Measurements from ENCODE around the gene C13orf46. TPM values are rescaled to one million over a fixed set of nuclear protein-coding genes. Genes with fewer than 3 reads are reported as not detected.
"Not testable (repeated sequence)": the region's sequence is repeated elsewhere in the genome, so short reads cannot be mapped to it uniquely, and the experiment has no call there.

The C13orf46 gene
- polyA plus RNA-seq, 1 experiment: 0.65 TPM

GRCh38 chr13:114020750-114021463 is 47.0 kb upstream of the C13orf46 start:
- no peak overlapping the region for H3K4me3 ChIP-seq (ENCODE audit: low read depth, low read length)
- no peak for TF ChIP-seq CTCF (IDR thresholded peaks at IDR 0.05; ENCODE audit: insufficient read depth, low read depth, low read length)
- no peaks in the 10 kb centered on the region for H3K27me3 ChIP-seq (ENCODE audit: control insufficient read depth, insufficient read depth, low read length)
- ChIA-PET POLR2A (no interaction called here), CTCF (no interaction called here)
- peaks cover 57% of the 10 kb centered on the region for H3K36me3 ChIP-seq (ENCODE audit: control insufficient read depth, insufficient read depth, low read length)
- DNase-seq (ENCODE audit: low read depth): no peak

- H3K27me3 ChIP-seq (ENCODE audit: control insufficient read depth, insufficient read depth, low read length); H3K4me3 ChIP-seq (ENCODE audit: low read depth, low read length); DNase-seq (ENCODE audit: low read depth); CTCF ChIA-PET; POLR2A ChIA-PET: not testable (repeated sequence)
- H3K36me3 ChIP-seq (ENCODE audit: control insufficient read depth, insufficient read depth, low read length): peaks cover 60% of the 10 kb centered on the region
These were observed 46.3 kb upstream of the C13orf46 start for GRCh38 chr13:114020134-114020533.

GRCh38 chr13:114019367-114019766 is 45.5 kb upstream of the C13orf46 start:
- no peak for TF ChIP-seq CTCF (IDR thresholded peaks at IDR 0.05; ENCODE audit: insufficient read depth, low read depth, low read length)
- ChIA-PET CTCF (no interaction called here), POLR2A (no interaction called here)
- no peak overlapping the region for H3K4me3 ChIP-seq (ENCODE audit: low read depth, low read length)
- H3K36me3 ChIP-seq (ENCODE audit: control insufficient read depth, insufficient read depth, low read length): peaks cover 62% of the 10 kb centered on the region
- no peaks in the 10 kb centered on the region for H3K27me3 ChIP-seq (ENCODE audit: control insufficient read depth, insufficient read depth, low read length)
- no peak for DNase-seq (ENCODE audit: low read depth)

- ChIA-PET POLR2A (no interaction called here), CTCF (no interaction called here)
- TF ChIP-seq CTCF (IDR thresholded peaks at IDR 0.05; ENCODE audit: insufficient read depth, low read depth, low read length): no peak
- H3K4me3 ChIP-seq (ENCODE audit: low read depth, low read length): no peak overlapping the region
- DNase-seq (ENCODE audit: low read depth): no peak
- peaks cover 61% of the 10 kb centered on the region for H3K36me3 ChIP-seq (ENCODE audit: control insufficient read depth, insufficient read depth, low read length)
- H3K27me3 ChIP-seq (ENCODE audit: control insufficient read depth, insufficient read depth, low read length): no peaks in the 10 kb centered on the region
These were observed 44.7 kb upstream of the C13orf46 start for GRCh38 chr13:114018461-114019055.

GRCh38 chr13:114017966-114018365 is 44.1 kb upstream of the C13orf46 start:
- DNase-seq (ENCODE audit: low read depth): no peak
- no peak for TF ChIP-seq CTCF (IDR thresholded peaks at IDR 0.05; ENCODE audit: insufficient read depth, low read depth, low read length)
- ChIA-PET CTCF (no interaction called here), POLR2A (no interaction called here)
- H3K4me3 ChIP-seq (ENCODE audit: low read depth, low read length): no peak overlapping the region
- H3K27me3 ChIP-seq (ENCODE audit: control insufficient read depth, insufficient read depth, low read length): no peaks in the 10 kb centered on the region
- H3K36me3 ChIP-seq (ENCODE audit: control insufficient read depth, insufficient read depth, low read length): peaks cover 60% of the 10 kb centered on the region
